ENCODE results near the gene GHITM. TPM values are rescaled to one million over a fixed set of nuclear protein-coding genes. Genes with fewer than 3 reads are reported as not detected.

GHITM gene
- polyA plus RNA-seq, 1 of the 3 experiments (the other 2 are of a cell fraction), result 113 TPM

GRCh38 chr10:84173501-84173929, 34.2 kb downstream of the GHITM start, which contains the start of gene GPR15LG (continued):
- TF ChIP-seq ZBTB33 (IDR thresholded peaks at IDR 0.05; ENCODE audit: borderline replicate concordance, low read depth) (no peak), TAF1 (IDR thresholded peaks at IDR 0.05; ENCODE audit: borderline replicate concordance, low read depth, low read length) (no peak), MEF2A (IDR thresholded peaks at IDR 0.05; ENCODE audit: borderline replicate concordance, low read depth) (no peak)

DNA sequence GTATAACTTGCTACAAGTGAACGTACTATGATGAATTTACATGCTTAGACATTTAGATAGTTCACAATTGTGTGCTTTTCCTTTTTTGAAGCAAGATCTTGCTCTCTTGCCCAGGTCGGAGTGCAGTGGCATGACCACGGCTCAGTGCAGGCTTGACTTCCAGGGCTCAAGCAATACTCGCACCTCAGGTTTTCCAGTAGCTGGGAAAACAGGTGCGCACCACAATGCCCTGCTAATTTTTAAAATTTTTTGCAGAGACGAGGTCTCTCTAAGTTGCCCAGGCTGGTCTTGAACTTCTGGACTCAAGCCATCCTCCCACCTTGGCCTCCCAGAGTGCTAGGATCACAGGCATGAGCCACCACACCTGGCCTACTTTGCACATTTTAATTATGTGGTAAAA, 36.1 kb downstream of the GHITM start:
- Histone ChIP-seq H3K4me1 (ENCODE audit: control insufficient read depth in 1 of 2, insufficient read depth in 2 of 2, low read depth in 1 of 2, low read length in 1 of 2) (peaks cover 0 to 8% of the 10 kb centered on the region in 2 experiments; a peak in 1 of 4 replicates), H3K36me3 (replicated peaks in 1 of 2; ENCODE audit: control insufficient read depth in 1 of 2, insufficient read depth in 2 of 2, low read length in 1 of 2) (no peaks in the 10 kb centered on the region), H3K9ac (no peak overlapping the region), H3K9me3 (no peaks in the 10 kb centered on the region), H3K27me3 (ENCODE audit: insufficient read depth) (no peaks in the 10 kb centered on the region), H3K4me3 (ENCODE audit: low read depth in 2 of 2, low read length in 1 of 2) (no peak overlapping the region), H3K27ac (ENCODE audit: low read depth in 2 of 2, low read length in 1 of 2) (no peak overlapping the region), H2AFZ (ENCODE audit: low read depth) (no peak overlapping the region), H3K9me2 (no peaks in the 10 kb centered on the region), H3F3A (replicated peaks; ENCODE audit: insufficient read depth) (no peaks in the 10 kb centered on the region), H4K20me1 (ENCODE audit: insufficient read depth) (no peaks in the 10 kb centered on the region), H3K79me2 (ENCODE audit: insufficient read depth) (no peaks in the 10 kb centered on the region), H3K4me2 (no peak overlapping the region)
- WGBS (ENCODE audit: low lambda C conversion rate), result 60% methylated on average over 6 of the region's 6 CpGs
- CTCF ChIA-PET, result no interaction called here
- POLR2A ChIA-PET, result no interaction called here
- no peak for DNase-seq
- TF ChIP-seq RAD21 (IDR thresholded peaks at IDR 0.05; ENCODE audit: low read length) (no peak), TEAD4 (IDR thresholded peaks at IDR 0.05; ENCODE audit: borderline replicate concordance, insufficient read depth) (no peak), NFIC (IDR thresholded peaks at IDR 0.05; ENCODE audit: borderline replicate concordance) (no peak), REST (IDR thresholded peaks at IDR 0.05; ENCODE audit: low read depth, low read length) (no peak), RXRA (IDR thresholded peaks at IDR 0.05; ENCODE audit: borderline replicate concordance, low read depth) (no peak), ELF1 (IDR thresholded peaks at IDR 0.05) (no peak), JUND (IDR thresholded peaks at IDR 0.05) (no peak)
- TF ChIP-seq, protein P1, sequence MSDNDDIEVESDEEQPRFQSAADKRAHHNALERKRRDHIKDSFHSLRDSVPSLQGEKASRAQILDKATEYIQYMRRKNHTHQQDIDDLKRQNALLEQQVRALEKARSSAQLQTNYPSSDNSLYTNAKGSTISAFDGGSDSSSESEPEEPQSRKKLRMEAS (IDR thresholded peaks at IDR 0.05; ENCODE audit: low read depth), result no peak
